Activated CD8-positive, alpha-beta memory T cell treated with anti-CD3 and anti-CD28 coated beads, Interleukin-2, amount 50 U/mL, for 1 hour (primary cell): ENCODE results near the gene SEL1L3.
A peak's percentile ranks its signal among the peaks of the same experiment; 100 is the strongest.

Experiments
- DNase-seq: peaks from one replicate; pipeline ENCODE4 v3.0.0-alpha.2; 2020; ENCODE audit errors: extremely low read depth

Gene SEL1L3

GRCh38 chr4:25852103-25852502 is 10.7 kb downstream of the SEL1L3 start:
- DNase-seq, result no peak

- no peak for DNase-seq
Observed at GRCh38 chr4:25847329-25847728, 15.5 kb downstream of the SEL1L3 start.

- no peak for DNase-seq
Observed at GRCh38 chr4:25845841-25846653, 16.7 kb downstream of the SEL1L3 start.

- no peak for DNase-seq
Observed at GRCh38 chr4:25844961-25845712, 17.7 kb downstream of the SEL1L3 start.

- DNase-seq, result no peak
Observed at GRCh38 chr4:25843340-25844097, 19.3 kb downstream of the SEL1L3 start.

- DNase-seq, result peak; percentile 28
Observed at GRCh38 chr4:25842229-25842845, 20.5 kb downstream of the SEL1L3 start.

GRCh38 chr4:25839687-25840086 is 23.1 kb downstream of the SEL1L3 start:
- no peak for DNase-seq

- no peak for DNase-seq
Observed at GRCh38 chr4:25839233-25839632, 23.6 kb downstream of the SEL1L3 start.

GRCh38 chr4:25838526-25838925 is 24.3 kb downstream of the SEL1L3 start:
- DNase-seq, result no peak

GRCh38 chr4:25837107-25837506 is 25.7 kb downstream of the SEL1L3 start:
- DNase-seq, result no peak

GRCh38 chr4:25835384-25835783 is 27.4 kb downstream of the SEL1L3 start:
- no peak for DNase-seq

GRCh38 chr4:25834411-25835107 is 28.2 kb downstream of the SEL1L3 start:
- DNase-seq, result no peak

GRCh38 chr4:25830548-25830947 is 32.2 kb downstream of the SEL1L3 start:
- DNase-seq, result no peak

GRCh38 chr4:25827897-25828296 is 34.9 kb downstream of the SEL1L3 start:
- DNase-seq, result no peak

- DNase-seq, result no peak
Observed at GRCh38 chr4:25827373-25827772, 35.4 kb downstream of the SEL1L3 start.

GRCh38 chr4:25826074-25826752 is 36.6 kb downstream of the SEL1L3 start:
- no peak for DNase-seq

GRCh38 chr4:25823632-25824031 is 39.2 kb downstream of the SEL1L3 start:
- no peak for DNase-seq

- DNase-seq, result no peak
Observed at GRCh38 chr4:25821899-25822298, 40.9 kb downstream of the SEL1L3 start.

GRCh38 chr4:25821267-25821666 is 41.5 kb downstream of the SEL1L3 start:
- DNase-seq, result no peak

GRCh38 chr4:25818876-25819275 is 43.9 kb downstream of the SEL1L3 start:
- DNase-seq, result no peak

GRCh38 chr4:25818371-25818871 is 44.4 kb downstream of the SEL1L3 start:
- no peak for DNase-seq
